HG03575 (cell line): Measurements from ENCODE around the gene GFM1.

Experiments
- ATAC-seq: cut with Tn5 transposase; IDR thresholded peaks from one replicate; pipeline ENCODE4 v1.9.1; 2021; ENCODE audit not compliant: unreplicated experiment, insufficient number of reproducible peaks, low FRiP score; ENCODE audit errors: extremely low read depth

GFM1 gene

DNA sequence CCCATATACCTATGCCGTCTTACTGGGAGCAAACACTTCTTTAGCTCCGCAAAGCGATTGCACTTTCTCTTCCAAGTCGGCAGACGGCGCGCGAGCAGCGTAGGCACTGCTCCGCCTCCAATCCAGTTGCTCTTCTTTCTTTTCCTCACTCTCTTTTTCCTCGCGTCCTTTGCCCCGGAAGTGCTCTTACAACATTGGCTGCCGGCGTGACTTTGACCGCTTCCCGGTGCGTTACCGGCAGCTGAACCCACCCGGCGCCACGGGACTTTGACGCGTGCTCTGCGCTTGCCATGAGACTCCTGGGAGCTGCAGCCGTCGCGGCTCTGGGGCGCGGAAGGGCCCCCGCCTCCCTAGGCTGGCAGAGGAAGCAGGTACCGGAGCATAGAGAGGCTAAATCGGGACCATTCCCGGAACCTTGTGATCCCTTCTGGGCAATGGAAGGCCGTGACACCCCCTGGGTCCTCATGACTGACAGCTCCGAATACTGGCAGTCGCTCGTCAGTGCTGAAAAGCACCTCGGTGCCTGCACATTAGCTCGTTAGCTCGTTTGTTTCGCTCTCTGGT is at the start of gene GFM1:
Gene GFM1 (plus strand): TSS at position 183 of the 564 bp plus-strand sequence. CDS start 108 bp downstream, at position 291.
- peak; percentile 95 for ATAC-seq

DNA sequence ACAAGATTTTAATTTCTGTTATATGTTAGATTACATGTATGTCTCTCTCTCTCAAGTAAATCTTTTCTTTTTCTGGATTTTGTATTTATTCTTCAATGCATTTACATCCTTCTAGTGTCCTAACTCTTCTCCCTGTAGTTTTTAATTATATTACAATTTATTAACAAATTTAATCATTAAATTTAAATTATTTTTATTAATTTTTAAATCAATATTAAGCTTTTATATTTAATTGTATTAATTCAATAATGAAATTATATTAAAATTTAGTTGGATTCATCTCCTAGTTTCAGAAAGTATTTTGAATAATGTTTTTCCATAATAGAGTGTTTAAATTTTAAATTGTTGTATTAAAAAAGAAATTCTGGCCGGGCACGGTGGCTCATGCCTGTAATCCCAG is 43.5 kb upstream of the GFM1 start:
- no peak for ATAC-seq

DNA sequence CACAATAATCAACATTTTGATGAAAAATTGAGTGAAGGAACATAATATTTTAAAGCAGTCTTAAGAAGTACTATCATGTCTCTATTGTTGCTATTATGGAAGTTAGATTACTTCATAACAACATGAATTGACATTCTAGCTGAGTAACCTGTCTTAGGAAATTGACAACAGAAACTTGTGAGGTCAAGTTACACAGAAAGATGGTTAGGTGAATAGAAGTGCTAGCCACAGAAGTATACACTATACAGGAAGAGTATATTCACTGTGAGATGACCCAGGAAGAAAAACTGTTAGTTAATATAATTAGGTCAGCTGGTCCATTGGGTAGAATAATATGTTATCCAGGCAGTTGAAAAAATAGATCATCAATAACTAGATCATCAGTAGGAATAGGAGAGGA is 42.1 kb upstream of the GFM1 start:
- ATAC-seq: no peak

DNA sequence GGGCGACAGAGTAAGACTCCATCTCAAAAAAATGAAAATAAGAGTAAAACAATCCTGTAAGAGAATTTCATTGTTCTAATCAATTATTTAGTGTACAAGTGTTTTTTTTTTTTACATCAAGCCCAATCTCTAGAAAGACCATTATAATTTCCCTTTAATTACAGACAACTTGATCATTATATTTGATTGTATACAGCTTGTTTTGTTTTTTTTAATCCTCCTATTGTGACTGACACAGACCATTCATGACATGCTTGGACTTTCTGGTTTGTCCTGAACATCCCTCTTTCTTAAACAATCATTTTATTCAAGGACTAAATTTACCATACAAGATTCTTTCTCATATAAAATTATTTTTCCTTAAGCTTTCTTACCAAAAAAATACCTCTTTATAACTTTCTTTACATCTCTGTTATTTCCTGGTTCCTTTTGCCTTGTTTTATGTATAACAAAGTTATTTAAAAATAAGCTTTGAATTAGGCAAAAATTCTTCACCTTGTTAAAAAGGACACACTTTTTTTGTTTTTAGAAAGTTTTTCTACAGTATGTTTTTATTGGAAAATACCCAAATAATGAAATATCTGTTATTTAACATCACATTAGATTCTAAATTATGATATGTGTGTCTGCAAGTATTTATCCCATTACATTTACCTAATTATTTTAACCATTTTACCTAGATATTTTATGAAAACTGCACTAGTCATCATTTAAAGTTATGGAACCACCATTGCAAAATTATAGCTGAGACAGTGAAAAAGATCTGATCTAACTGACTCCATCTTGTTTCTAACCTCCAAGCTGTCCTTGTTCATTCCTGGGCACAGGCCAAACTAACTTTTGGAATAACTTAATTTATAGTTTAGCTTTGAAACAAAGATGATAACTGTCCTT is 26.1 kb upstream of the GFM1 start:
- no peak for ATAC-seq

DNA sequence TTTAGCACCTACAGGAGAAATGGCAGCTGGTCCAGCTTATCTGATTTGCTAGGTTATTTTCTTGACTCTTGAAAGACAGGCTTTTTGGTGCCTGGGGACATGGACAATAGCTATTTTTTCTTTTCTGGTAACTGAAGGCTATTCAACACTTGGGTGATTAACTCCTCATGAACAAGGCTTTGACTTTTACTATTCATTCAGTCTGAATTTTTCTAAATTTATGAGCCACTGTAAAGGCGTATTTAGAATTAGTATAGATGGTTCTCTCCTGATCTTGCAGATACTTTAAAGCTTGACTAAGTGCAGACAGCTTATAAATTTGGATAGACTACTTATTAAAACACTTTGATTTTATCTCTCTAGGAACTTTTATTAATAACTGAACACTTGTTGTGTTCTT is 18.4 kb upstream of the GFM1 start:
- no peak for ATAC-seq

DNA sequence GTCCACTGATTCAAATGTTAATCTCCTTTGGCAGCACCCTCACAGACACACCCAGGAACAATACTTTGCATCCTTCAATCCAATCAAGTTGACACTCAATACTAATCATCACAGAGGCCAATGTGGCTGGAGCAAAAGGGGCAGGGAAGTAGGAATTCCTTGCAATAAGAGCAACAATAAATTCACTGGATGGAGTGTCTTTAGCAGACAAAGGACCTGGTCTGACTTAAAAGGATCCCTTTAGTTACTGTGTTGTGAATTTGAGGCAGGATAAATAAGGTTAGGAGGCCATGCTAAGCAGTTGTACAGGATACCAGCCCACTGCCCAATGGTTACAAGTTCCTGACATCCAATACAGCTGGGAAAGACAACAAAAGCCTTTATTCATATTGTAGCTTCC is 12.3 kb upstream of the GFM1 start:
- no peak for ATAC-seq

DNA sequence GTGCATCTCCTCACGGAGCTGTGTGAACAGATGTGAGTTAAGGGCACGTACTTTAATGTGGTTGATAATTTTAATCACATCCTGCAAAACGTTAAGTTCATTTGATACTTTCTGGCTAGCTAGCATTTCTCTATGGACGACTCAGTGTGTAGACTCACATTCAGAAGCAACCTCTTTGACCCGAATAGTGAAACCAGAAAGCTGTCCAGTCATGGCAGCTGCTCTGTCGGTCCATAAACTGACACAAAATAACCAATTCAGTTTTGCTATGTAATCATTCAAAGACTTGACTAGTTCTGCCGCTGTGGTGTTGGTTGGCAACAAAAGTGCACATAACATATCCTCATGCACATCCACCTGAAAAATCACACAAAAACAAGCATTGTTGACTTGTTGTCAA is 3.7 kb upstream of the GFM1 start:
- no peak for ATAC-seq

DNA sequence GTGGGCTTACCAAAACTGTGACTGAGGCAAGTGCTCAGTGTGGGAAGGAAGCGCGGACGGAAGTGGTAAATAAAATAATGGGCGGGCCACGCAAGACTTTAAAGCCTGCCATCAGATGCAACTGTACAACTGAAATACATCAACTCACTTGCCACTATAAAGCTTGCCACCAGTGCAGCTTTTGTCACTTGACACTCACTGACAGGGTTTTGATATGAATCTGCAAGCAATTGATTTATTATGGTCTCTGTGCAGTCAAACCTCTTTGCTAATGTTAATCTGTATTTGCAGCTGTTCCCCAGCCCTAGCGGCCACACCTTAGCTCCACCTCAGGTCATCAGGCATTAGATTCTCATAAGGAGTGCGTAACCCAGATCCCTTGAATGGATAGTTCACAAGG is 2.3 kb upstream of the GFM1 start:
- no peak for ATAC-seq

DNA sequence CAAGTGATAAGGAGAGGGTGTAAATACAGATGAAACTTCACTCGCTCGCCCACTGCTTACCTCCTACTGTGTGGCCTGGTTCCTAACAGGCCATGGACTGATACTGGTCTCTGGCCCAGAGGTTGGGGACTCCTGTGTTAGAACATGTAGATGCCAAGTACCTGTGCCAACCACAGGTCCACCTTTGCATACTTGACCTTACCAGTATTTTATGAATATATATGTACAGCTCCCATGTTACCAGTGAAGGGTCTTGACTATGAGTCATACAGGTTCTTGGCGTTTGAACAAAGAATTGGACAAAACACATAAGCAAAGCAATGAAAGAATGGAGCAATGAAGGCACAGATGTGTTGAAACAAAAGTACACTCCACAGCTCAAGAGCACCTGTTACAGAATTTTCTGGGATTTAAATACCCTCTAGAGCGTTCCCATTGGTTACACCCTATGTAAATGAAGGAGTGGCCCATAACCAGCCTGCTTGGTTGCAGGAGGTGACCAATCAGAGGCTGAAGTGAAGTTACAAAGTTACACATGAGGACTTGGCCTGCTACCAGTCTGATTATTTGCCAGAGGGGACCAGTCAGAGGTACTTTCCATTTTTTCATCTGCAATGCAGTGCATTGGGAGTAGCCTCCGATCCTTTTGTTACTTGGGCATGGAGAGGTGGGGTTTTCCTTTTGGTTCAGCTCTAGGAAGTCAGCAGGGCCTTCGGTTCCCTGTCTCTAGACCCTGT is 1.7 kb upstream of the GFM1 start:
- ATAC-seq: no peak

DNA sequence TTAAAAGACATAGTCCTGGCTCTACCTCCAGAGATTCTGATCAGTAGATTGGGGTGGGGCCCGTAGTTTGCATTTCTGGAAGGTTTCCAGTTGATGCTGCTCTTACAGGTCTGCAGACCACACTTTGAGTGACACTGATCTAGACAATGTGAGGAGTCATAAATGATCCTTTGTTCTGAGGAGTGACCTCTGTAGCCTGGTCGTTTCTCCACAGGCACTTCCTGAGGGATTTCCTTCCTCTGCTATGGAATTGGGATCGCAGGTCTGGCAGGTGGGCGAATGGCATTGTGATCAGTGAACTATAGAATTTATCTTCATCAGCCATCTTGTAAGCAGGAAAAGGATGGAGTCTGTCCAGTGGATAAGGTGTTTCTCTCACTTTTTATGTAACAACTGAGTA is 5.5 kb downstream of the GFM1 start:
- ATAC-seq: no peak

DNA sequence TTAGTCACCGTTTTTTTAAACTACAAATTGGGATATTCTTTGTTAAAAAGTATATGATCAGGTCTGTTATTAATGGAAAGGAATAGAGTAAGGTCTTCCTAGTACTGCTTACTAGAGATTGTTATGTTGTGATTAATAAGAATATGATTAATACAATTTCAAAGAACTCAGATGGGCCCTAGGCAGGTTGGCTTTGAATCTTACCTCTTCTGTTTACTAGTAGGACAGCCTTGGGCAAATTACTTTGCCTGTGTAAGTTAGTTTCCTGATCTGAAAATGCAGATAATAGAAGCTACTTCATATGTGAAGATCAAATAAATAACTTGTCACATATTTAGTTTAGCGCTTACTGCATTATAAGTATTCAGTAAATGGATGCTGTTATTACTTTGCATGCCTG is 6.9 kb downstream of the GFM1 start:
- ATAC-seq: no peak

DNA sequence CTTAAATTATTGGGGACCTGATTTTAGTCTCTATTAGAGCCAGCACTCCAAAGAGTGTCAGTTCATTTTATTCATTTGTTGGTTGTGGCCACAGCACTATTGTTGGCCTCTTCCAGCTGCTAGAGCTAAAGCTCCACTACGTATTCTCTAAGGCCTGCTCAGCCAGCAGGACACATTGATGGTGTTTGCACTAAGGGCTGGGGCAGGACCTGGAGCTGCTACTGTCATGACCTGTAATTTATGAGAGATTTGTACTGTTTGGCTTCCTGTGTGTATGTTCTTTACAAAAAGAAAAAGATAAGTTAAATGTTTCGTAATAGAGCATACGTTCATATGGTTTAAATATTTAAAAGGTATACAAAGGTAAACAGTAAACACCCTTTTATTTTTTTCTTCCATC is 8.1 kb downstream of the GFM1 start:
- ATAC-seq: no peak

DNA sequence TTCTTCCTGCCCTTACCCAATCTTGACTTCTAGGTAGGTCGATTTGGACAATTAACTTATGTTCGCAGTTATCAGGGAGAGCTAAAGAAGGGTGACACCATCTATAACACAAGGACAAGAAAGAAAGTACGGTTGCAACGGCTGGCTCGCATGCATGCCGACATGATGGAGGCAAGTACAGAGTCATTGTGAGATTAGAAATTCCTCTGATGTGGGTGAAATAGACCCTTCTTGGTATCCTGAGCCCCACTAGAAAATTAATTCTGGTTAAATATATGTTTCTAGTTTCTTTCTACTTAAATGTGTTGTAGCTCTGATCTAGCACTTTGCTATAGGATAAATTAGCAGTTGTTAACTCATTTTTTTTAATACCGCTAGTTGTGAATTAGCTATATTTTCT is 14.6 kb downstream of the GFM1 start:
- ATAC-seq: no peak

DNA sequence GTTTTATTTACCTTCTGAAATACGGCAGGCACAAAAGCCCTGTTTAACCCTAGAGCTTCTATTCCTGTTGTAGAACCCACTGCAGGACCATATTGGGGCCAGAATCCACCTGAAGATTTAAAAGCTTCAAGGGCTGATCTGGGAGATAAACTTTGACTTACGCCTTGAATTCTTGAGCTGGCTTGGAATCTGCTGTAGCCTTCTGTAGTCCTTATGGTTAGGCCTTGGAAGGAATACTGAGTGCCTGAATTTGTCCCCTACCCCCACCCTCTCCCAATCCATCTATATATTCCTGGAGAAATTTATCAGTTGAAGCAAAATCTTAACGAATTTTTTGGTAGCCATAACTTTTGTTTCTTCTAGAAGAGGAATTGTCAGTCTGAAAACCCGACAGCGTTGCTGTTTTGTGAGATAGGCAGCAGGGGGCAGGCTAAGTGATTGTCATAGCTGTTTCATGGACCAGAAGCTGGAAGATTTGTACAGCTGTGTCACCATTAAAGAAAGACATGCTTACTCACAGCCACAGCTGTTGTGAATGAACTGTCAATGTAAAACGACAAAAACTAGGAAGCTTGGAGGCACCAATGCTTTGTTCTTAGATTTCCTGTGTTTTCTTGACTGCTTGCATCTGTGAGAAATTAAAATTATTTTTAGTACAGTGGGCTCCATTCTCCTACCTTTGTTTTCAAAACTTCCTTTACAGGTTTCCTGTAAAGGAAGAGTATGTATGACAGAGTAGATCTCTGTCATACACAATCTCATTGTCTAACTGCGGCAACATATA is 15.3 kb downstream of the GFM1 start:
- ATAC-seq: peak; percentile 62

DNA sequence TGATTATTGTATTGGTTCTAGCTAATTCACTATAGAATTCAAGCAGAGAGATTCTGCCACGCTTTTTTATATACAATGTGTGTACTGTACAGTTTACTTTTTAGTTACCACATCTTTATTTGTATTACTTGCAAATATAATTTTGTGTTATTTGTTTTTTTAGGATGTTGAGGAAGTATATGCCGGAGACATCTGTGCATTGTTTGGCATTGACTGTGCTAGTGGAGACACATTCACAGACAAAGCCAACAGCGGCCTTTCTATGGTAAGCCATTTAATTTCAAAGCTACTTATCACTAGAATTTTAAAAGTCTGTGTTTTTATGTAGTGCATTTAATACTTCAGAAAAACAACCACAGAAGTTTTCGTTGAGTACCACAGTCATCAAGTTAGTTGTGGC is 16.4 kb downstream of the GFM1 start:
- ATAC-seq: no peak

DNA sequence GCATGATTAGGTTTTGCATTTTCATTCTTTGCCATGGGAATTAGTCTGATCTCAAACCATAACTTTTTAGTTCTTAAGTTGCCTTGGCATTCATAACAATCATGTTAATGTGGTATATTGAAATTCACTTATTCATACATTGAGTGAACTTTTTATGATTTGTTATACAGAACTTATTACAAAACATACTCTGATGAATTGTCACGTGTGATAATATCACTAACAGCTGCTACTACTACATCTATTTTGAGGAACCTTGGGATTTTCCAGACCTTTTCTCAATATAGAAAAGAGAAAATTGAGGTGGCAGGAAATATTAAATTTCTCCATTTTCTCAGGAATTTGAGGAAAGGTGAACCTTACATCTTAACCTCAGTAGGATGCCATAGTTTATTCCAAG is 18.9 kb downstream of the GFM1 start:
- ATAC-seq: no peak

DNA sequence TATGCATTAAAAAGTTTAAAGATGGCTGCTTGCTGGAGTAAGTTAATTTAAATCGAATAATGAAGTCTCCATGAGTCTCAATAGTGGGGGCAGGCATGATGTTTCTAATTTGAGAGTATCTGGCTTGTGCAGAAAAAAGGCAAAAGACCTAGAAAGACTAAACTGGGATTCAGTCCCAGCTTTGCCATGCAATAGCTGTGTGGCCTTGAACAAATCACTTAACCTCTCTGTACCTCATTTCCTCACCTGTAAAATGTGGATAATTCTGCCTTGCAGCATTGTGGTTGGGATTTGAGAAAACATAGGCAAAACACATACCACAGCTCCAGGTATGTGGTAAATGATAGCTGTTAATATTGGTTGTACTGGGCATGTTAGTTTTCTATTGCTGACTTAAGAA is 19.5 kb downstream of the GFM1 start:
- no peak for ATAC-seq

DNA sequence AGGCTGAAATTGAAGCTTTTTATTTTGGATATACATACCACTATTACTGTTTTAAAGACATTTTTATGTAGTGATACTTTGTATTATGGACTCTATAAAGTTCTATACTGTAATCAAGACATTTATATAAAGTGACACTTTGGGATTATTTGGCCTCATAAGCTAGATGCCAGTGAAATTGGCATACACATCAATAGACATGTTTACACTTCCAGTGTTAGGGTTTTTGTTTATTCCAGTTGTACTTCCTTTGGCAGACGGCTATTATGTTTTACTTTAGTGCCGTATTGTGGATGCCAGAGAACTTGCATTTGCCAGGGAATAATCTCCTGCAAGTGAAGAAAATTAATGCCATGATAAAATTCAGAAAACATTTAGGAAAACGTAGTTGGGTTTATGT is 22.1 kb downstream of the GFM1 start:
- no peak for ATAC-seq

DNA sequence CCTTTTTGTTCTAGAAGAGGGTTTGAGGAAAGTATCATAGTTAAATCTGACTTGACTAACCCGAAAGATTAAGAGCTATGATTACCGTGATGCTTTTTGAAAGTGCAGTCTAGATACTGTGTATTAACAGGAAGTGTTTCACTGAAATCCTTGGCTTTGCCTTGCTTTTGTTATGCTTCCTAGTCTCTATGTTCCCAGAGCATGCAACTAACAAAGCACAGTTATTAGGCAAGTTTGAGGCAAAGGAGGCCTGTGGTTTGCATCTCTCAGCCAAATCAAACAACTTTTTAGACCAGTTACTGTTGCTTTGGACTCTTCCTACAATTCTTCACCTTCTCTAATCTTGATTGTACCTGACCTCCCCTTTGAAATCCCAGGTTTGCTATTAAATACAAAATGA is 24.2 kb downstream of the GFM1 start:
- no peak for ATAC-seq
